SKM-1 (cell line): Measurements from ENCODE around the gene OR4C3.
"Not testable (repeated sequence)": the region's sequence is repeated elsewhere in the genome, so short reads cannot be mapped to it uniquely, and the experiment has no call there.

Experiments used
- DNase-seq: peaks from one replicate; lab custom pipeline; 2025; ENCODE audit not compliant: unreplicated experiment; lab: John Stamatoyannopoulos, UW

OR4C3 gene

GRCh38 chr11:48324620-48325019 is at the start of gene OR4C3:
Gene OR4C3 (plus strand): TSS chr11:48324920. CDS start chr11:48325022, 102 bp downstream.
- DNase-seq = not testable (repeated sequence)

- DNase-seq = no peak
Measured at GRCh38 chr11:48305923-48306322, 18.8 kb upstream of the OR4C3 start, which contains the start of gene OR4S1. Gene OR4S1 (plus strand): TSS chr11:48306223. CDS start chr11:48306223, 0 bp downstream.

GRCh38 chr11:48307760-48308386 is 16.8 kb upstream of the OR4C3 start:
- peak; percentile 23 for DNase-seq

- not testable (repeated sequence) for DNase-seq
Measured at GRCh38 chr11:48313590-48313989, 11.1 kb upstream of the OR4C3 start.

- DNase-seq = not testable (repeated sequence)
Measured at GRCh38 chr11:48319813-48320212, 4.9 kb upstream of the OR4C3 start.

- DNase-seq = no peak
Measured at GRCh38 chr11:48341466-48341865, 16.7 kb downstream of the OR4C3 start.

- not testable (repeated sequence) for DNase-seq
Measured at GRCh38 chr11:48342505-48342904, 17.8 kb downstream of the OR4C3 start.

- not testable (repeated sequence) for DNase-seq
Measured at GRCh38 chr11:48346286-48346685, 21.6 kb downstream of the OR4C3 start.

- DNase-seq = no peak
Measured at GRCh38 chr11:48354013-48354412, 29.3 kb downstream of the OR4C3 start.

GRCh38 chr11:48354677-48355076 is 30.0 kb downstream of the OR4C3 start:
- DNase-seq = no peak

GRCh38 chr11:48361289-48361688 is 36.6 kb downstream of the OR4C3 start:
- DNase-seq = not testable (repeated sequence)

GRCh38 chr11:48366365-48366764 is 41.6 kb downstream of the OR4C3 start, which contains the start of gene OR4C5:
Gene OR4C5 (minus strand): TSS chr11:48366465. CDS start chr11:48366465, 0 bp downstream.
- no peak for DNase-seq
